AG09309 (cell line): ENCODE measurements around the gene TDRD9.

Source experiments
- DNase-seq: peaks from one replicate; pipeline ENCODE4 v3.0.0-alpha.2; 2010; ENCODE audit warnings: low read depth
- H3K4me3 ChIP-seq: 2 replicates; pipeline ENCODE4 v1.5.1; 2011; ENCODE audit warnings: mild to moderate bottlenecking, low read depth, low read length, moderate library complexity; ENCODE audit not compliant: control insufficient read depth
- CTCF ChIP-seq: IDR thresholded peaks from 2 replicates; pipeline ENCODE4 v1.5.1; 2011; ENCODE audit warnings: mild to moderate bottlenecking, low read depth, low read length, inconsistent platforms; ENCODE audit not compliant: insufficient read depth, control insufficient read depth; ENCODE audit errors: missing control alignments

The TDRD9 gene

GRCh38 chr14:104019029-104019428 is 90.8 kb downstream of the TDRD9 start:
- DNase-seq: no peak
- no peak overlapping the region for H3K4me3 ChIP-seq
- TF ChIP-seq CTCF: no peak

GRCh38 chr14:104019806-104020205 is 91.5 kb downstream of the TDRD9 start:
- TF ChIP-seq CTCF: no peak
- no peak for DNase-seq
- no peak overlapping the region for H3K4me3 ChIP-seq

- H3K4me3 ChIP-seq: no peak overlapping the region
- no peak for DNase-seq
- no peak for TF ChIP-seq CTCF
Measured at GRCh38 chr14:104020471-104020870, 92.2 kb downstream of the TDRD9 start.

GRCh38 chr14:104023325-104024055 is 95.2 kb downstream of the TDRD9 start:
- no peak overlapping the region for H3K4me3 ChIP-seq
- DNase-seq: no peak
- TF ChIP-seq CTCF: no peak

- H3K4me3 ChIP-seq: no peak overlapping the region
- DNase-seq: no peak
- no peak for TF ChIP-seq CTCF
Measured at GRCh38 chr14:104025534-104025933, 97.3 kb downstream of the TDRD9 start.

GRCh38 chr14:104026024-104026423 is 97.8 kb downstream of the TDRD9 start:
- TF ChIP-seq CTCF: no peak
- DNase-seq: no peak
- no peak overlapping the region for H3K4me3 ChIP-seq
